Astrocyte of the spinal cord (primary cell): ENCODE measurements around the gene C10orf95.

Source experiments
- DNase-seq: peaks from one replicate; pipeline ENCODE4 v3.0.0; 2011; ENCODE audit warnings: low read depth, low spot score
- H3K4me3 ChIP-seq: 2 replicates; pipeline ENCODE4 v1.5.1; 2011; ENCODE audit warnings: low read depth, mild to moderate bottlenecking, low read length, moderate library complexity
- in situ Hi-C: cut with HindIII; loops from 2 replicates; pipeline ENCODE4 v1.10.0; 2017; ENCODE audit warnings: low sequenced_read_pairs
- TF ChIP-seq, protein P1 (sequence below): IDR thresholded peaks from 2 replicates; pipeline ENCODE4 v1.5.1; 2012; ENCODE audit warnings: low read depth, mild to moderate bottlenecking, low read length, inconsistent platforms

C10orf95 gene

DNA sequence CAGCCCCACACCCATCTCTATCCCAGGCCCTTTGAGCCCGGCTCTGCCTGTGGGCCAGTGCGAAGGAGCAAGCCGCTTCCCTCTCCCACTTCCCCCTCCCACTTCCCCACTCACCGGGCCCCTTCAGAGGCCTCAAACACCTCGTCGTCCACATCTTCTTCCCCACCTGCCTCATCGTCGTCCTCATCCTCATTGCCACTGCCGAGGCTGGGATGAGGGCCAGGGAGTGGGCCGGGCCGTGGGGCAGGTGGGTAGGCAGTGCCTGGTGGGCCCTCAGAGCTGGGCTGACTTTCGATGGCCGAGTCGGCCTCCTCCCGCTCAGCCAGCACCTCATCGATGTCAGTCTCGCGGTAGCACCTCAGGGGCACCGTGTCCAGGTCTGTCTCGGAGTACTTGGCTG, 36.6 kb downstream of the C10orf95 start:
- no peak overlapping the region for H3K4me3 ChIP-seq
- in situ Hi-C loops, result no loop called here
- TF ChIP-seq, protein P1, sequence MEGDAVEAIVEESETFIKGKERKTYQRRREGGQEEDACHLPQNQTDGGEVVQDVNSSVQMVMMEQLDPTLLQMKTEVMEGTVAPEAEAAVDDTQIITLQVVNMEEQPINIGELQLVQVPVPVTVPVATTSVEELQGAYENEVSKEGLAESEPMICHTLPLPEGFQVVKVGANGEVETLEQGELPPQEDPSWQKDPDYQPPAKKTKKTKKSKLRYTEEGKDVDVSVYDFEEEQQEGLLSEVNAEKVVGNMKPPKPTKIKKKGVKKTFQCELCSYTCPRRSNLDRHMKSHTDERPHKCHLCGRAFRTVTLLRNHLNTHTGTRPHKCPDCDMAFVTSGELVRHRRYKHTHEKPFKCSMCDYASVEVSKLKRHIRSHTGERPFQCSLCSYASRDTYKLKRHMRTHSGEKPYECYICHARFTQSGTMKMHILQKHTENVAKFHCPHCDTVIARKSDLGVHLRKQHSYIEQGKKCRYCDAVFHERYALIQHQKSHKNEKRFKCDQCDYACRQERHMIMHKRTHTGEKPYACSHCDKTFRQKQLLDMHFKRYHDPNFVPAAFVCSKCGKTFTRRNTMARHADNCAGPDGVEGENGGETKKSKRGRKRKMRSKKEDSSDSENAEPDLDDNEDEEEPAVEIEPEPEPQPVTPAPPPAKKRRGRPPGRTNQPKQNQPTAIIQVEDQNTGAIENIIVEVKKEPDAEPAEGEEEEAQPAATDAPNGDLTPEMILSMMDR, result no peak
- no peak for DNase-seq

DNA sequence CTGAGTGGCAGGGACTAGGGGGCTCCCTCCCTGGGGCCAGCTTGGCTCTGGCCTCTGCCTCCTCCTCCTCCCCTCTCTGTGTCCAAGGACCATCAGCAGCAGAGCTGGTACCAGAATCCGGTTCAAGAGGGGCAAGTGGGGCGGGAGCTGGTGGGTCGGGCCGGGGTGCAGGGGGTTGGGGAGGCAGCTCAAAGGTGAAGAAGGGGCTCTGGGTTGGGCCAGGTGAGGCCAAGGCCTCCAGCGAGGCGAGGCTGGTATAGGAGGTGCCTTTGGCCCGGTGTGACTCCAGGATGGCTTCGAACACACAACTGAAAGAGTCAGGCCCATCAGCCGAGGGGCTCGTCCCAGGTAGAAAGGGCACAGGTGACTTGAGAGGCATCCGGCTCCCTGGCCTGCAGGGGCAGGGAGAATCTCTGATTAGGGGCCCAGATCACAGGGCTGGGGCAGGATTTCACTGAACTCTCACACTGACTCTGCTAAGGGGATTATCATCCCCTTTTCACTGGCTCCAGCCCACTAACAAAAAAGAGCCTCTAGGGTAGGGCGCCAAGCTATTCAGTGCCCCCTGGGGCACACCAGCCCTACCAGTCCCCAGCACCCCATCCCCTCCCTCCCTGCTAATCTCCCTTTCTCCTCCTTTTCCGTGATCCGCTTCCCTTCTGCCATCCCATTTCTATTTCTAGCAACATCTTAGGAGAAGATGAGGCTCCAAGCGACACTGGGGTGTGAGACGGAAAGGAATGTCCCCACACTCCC, 37.4 kb downstream of the C10orf95 start:
- no peak overlapping the region for H3K4me3 ChIP-seq
- no peak for DNase-seq
- in situ Hi-C loops, result no loop called here
- TF ChIP-seq, protein P1, result no peak

DNA sequence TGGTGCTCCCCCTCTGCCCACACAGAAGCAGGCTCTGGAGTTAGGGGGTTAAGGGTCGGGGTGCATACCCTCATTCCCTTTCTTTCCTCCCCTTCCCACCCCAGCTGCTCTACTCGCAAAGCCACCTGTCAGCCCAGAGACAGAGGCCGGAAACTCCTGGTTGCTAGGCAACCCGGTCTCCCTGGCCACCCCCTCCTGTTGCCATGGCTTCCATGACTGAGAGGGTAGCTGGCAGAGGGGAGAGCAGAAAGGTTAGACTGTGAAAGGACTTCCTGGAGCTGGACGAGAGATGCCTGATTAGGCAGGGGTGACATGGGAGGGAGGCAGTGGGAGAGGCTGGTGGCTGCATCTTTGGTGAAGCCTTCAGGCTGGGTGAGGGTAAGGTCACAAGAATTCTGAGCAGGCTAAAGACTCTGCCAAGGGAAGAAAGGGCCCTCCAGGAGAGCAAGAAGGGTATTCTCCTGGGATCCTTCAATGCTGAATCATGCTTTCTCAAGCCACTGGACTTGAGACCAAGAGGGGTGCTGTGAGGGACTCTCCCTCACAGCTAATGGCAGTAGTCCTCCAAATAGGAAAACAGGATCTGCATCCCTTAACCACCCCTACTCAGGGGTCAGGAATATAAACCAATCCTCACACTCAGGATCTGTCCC, 38.2 kb downstream of the C10orf95 start:
- in situ Hi-C loops, result no loop called here
- TF ChIP-seq, protein P1, result no peak
- H3K4me3 ChIP-seq, result no peak overlapping the region
- DNase-seq, result no peak

DNA sequence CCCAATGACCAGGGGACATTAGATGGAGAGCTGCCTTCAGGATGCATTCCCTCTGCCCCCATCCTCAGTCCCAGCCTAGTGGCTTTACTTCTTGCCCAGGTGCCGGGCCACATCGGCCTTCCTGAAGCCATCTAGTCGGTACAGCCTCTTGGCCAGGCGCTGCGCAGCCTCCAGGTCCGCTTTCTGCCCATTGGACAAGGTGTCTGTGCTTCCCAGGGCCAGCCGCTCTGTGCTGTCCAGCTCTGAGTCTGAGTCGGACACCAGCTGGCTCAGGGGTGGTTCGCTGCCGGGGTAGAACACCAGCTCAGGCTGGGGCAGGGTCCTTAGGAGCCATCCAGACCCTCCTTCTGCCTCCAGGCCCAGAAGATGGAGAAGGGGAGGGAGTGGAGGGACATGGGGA, 39.0 kb downstream of the C10orf95 start:
- no peak for DNase-seq
- TF ChIP-seq, protein P1, result no peak
- in situ Hi-C loops, result no loop called here
- H3K4me3 ChIP-seq, result no peak overlapping the region

DNA sequence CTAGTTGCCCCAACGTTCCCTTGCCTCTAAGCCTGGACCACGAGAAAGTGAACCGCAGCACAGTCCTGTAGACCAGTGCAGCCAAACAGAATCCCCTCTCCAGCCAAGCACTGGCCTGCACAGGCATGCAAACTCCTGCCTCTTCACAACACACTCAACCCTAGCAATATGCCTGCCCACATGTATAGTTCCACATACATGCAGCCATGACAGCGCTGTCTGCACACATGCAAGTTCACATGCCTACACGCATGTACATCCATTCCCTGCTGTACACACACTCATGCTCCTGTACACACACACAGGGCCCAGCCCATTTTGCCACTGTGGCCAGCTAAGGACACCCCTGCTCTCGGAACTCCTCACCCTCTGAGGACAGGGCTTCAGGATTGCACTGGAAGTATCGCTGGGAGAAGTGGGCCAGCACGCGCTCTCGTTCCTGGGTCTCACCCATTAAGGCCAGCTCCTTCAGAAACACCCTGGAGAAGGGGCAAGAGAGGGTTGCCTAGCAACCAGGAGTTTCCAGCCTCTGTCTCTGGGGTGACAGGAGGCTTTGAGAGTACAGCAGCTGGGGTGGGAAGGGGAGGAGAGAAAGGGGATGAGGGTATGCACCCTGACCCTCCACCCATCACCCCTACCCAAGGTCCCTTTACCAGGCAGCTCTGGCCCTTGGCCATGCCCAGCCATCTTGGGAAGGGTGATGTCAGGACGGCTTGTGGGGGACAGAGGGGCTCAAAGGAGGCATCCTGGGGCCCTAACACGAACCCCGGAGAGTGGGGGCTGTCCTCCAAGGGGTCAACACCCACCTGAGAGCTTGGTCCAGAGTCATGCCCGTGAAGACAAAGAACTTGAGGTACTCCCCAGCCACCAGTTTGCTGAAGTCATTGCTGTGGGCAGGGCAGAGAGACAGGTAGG, 39.7 kb downstream of the C10orf95 start:
- no peak for DNase-seq
- H3K4me3 ChIP-seq, result no peak overlapping the region
- TF ChIP-seq, protein P1, result no peak
- in situ Hi-C loops, result no loop called here

DNA sequence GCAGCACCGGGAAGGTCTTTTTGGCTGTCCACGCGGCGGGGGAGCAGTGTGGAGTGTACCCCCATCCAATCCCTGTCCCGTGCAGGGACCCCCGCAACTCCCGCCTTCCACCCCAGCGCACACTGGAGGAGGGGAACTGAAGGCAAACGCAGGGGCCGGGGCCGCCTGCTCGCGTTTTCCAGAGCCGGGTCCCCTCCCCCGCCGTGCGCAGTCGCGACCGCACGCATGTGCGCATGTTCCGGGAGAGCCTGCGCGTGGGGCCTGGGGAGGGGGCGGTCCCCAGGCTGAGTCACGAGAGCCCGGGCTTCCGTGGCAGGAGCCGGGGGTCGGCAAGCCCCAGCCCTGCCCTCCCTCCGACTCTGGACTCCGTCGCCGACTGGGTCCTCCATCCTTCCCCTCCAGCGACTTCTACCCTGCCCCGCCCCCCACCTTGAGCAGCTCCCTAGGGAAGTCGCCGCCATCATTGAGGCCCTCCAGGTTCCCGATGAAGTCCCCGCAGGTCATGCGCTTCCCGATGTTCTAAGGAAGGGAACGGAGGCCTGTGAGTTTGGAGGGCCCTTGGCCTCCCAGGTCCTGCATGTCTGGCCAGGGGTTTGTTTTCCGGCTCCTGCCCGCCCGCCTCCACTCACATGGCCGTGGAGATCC, 40.8 kb downstream of the C10orf95 start:
- no peak for DNase-seq
- TF ChIP-seq, protein P1, result no peak
- in situ Hi-C loops, result no loop called here
- H3K4me3 ChIP-seq, result peak overlapping the region; percentile 24
